ENCODE data around the gene PTBP2. TPM values are rescaled to one million over a fixed set of nuclear protein-coding genes. Genes with fewer than 3 reads are reported as not detected.
A peak's percentile ranks its signal among the peaks of the same experiment; 100 is the strongest.

Gene PTBP2
- total and polyA plus RNA-seq, 2 experiments from 2014 or later, result 6.7 to 60.7 TPM

- no peak for DNase-seq (ENCODE audit: low spot score)
- Histone ChIP-seq H3K9me2 (replicated peaks; ENCODE audit: insufficient read depth) (no peaks in the 10 kb centered on the region), H3K79me2 (no peaks in the 10 kb centered on the region), H3K4me2 (peak overlapping the region; percentile 50), H3K27ac (peak overlapping the region; percentile 24), H2AFZ (no peak overlapping the region), H4K20me1 (ENCODE audit: insufficient read depth, poor library complexity, severe bottlenecking) (no peaks in the 10 kb centered on the region), H3K27me3 (no peaks in the 10 kb centered on the region), H3K4me1 (ENCODE audit: insufficient read depth) (peaks cover 8% of the 10 kb centered on the region), H3K4me3 (no peak overlapping the region), H3K36me3 (replicated peaks; ENCODE audit: insufficient read depth, low read depth) (no peaks in the 10 kb centered on the region), H3K9me3 (ENCODE audit: low read depth) (no peaks in the 10 kb centered on the region)
- TF ChIP-seq, protein P1, sequence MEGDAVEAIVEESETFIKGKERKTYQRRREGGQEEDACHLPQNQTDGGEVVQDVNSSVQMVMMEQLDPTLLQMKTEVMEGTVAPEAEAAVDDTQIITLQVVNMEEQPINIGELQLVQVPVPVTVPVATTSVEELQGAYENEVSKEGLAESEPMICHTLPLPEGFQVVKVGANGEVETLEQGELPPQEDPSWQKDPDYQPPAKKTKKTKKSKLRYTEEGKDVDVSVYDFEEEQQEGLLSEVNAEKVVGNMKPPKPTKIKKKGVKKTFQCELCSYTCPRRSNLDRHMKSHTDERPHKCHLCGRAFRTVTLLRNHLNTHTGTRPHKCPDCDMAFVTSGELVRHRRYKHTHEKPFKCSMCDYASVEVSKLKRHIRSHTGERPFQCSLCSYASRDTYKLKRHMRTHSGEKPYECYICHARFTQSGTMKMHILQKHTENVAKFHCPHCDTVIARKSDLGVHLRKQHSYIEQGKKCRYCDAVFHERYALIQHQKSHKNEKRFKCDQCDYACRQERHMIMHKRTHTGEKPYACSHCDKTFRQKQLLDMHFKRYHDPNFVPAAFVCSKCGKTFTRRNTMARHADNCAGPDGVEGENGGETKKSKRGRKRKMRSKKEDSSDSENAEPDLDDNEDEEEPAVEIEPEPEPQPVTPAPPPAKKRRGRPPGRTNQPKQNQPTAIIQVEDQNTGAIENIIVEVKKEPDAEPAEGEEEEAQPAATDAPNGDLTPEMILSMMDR (IDR thresholded peaks at IDR 0.05; ENCODE audit: poor library complexity), result no peak
- no peak for TF ChIP-seq EZH2phosphoT487 (IDR thresholded peaks at IDR 0.05; ENCODE audit: low read depth, severe bottlenecking, unreplicated experiment)
- TF ChIP-seq EZH2 (IDR thresholded peaks at IDR 0.05; ENCODE audit: borderline replicate concordance), result no peak
- 45% methylated on average over 2 of the region's 2 CpGs for WGBS (ENCODE audit: low lambda C conversion rate, missing lambda C conversion rate)
These were observed 116.2 kb downstream of the PTBP2 start for GRCh38 chr1:96837781-96838216.

GRCh38 chr1:96840396-96840795 lies 118.8 kb downstream of the PTBP2 start:
- H3K4me2 ChIP-seq, result no peak overlapping the region
- no peak for DNase-seq (ENCODE audit: low spot score)
- no peak overlapping the region for H3K27ac ChIP-seq
- H4K20me1 ChIP-seq (ENCODE audit: insufficient read depth, poor library complexity, severe bottlenecking), result no peaks in the 10 kb centered on the region
- no peaks in the 10 kb centered on the region for H3K9me3 ChIP-seq (ENCODE audit: low read depth)
- no peak overlapping the region for H2AFZ ChIP-seq
- WGBS (ENCODE audit: low lambda C conversion rate, missing lambda C conversion rate), result 78% methylated on average over 3 of the region's 3 CpGs
- H3K9me2 ChIP-seq (replicated peaks; ENCODE audit: insufficient read depth), result no peaks in the 10 kb centered on the region
- H3K4me3 ChIP-seq, result no peak overlapping the region
- no peaks in the 10 kb centered on the region for H3K79me2 ChIP-seq
- TF ChIP-seq, protein P1 (IDR thresholded peaks at IDR 0.05; ENCODE audit: poor library complexity), result no peak
- no peak for TF ChIP-seq EZH2phosphoT487 (IDR thresholded peaks at IDR 0.05; ENCODE audit: low read depth, severe bottlenecking, unreplicated experiment)
- no peak for TF ChIP-seq EZH2 (IDR thresholded peaks at IDR 0.05; ENCODE audit: borderline replicate concordance)
- H3K36me3 ChIP-seq (replicated peaks; ENCODE audit: insufficient read depth, low read depth), result no peaks in the 10 kb centered on the region
- H3K4me1 ChIP-seq (ENCODE audit: insufficient read depth), result peaks cover 8% of the 10 kb centered on the region
- H3K27me3 ChIP-seq, result no peaks in the 10 kb centered on the region

DNA sequence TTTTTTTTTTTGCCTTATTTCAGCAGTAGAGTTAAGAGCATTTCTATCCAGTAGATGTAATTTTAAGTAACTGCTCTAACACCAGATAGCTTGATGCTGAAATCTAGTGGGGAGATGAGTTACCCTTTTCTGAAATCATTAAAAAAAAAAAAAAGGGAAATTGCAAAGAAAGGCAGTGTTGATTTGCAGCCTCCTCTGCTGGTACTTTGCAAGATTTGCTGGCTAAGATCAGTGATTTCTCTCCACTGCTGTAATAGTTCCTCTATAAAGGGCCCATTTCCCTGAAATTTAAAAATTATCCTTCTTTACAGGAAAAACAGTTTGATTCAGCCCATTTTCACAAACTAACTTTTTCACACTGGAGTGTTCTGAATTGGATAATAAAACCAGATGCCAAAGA lies 120.6 kb downstream of the PTBP2 start:
- no peak overlapping the region for H3K4me3 ChIP-seq
- H3K9me3 ChIP-seq (ENCODE audit: low read depth), result no peaks in the 10 kb centered on the region
- H3K36me3 ChIP-seq (replicated peaks; ENCODE audit: insufficient read depth, low read depth), result no peaks in the 10 kb centered on the region
- no peak for DNase-seq (ENCODE audit: low spot score)
- H3K79me2 ChIP-seq, result no peaks in the 10 kb centered on the region
- H3K27ac ChIP-seq, result no peak overlapping the region
- TF ChIP-seq EZH2phosphoT487 (IDR thresholded peaks at IDR 0.05; ENCODE audit: low read depth, severe bottlenecking, unreplicated experiment) (no peak), EZH2 (IDR thresholded peaks at IDR 0.05; ENCODE audit: borderline replicate concordance) (no peak)
- TF ChIP-seq, protein P1 (IDR thresholded peaks at IDR 0.05; ENCODE audit: poor library complexity), result no peak
- H2AFZ ChIP-seq, result no peak overlapping the region
- H3K4me2 ChIP-seq, result no peak overlapping the region
- no peaks in the 10 kb centered on the region for H3K9me2 ChIP-seq (replicated peaks; ENCODE audit: insufficient read depth)
- H3K27me3 ChIP-seq, result no peaks in the 10 kb centered on the region
- H4K20me1 ChIP-seq (ENCODE audit: insufficient read depth, poor library complexity, severe bottlenecking), result no peaks in the 10 kb centered on the region
- peaks cover 8% of the 10 kb centered on the region for H3K4me1 ChIP-seq (ENCODE audit: insufficient read depth)

DNA sequence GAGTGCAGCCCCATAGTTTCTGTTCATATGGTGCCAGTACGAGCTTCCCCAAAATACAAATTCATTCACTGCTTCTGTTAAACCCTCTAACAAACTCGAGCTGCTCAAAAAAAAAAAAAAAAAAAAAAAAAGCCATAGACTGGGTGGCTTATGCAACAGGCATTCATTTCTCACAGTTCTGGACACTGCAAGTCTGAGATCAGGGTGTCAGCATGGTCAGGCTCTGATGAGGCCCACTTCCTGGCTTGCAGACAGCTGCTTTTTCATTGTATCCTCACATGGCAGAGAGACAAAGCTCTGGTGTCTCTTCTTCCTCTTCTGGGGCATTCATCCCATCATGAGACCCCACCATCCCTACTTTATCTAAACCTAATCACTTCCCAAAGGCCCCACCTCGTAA lies 121.6 kb downstream of the PTBP2 start:
- no peak overlapping the region for H2AFZ ChIP-seq
- no peak overlapping the region for H3K4me2 ChIP-seq
- H3K4me1 ChIP-seq (ENCODE audit: insufficient read depth), result peaks cover under 1% of the 10 kb centered on the region
- no peak overlapping the region for H3K27ac ChIP-seq
- peak; percentile 8 for DNase-seq (ENCODE audit: low spot score)
- H3K79me2 ChIP-seq, result no peaks in the 10 kb centered on the region
- 73% methylated on average over 3 of the region's 3 CpGs for WGBS (ENCODE audit: low lambda C conversion rate, missing lambda C conversion rate)
- H3K36me3 ChIP-seq (replicated peaks; ENCODE audit: insufficient read depth, low read depth), result no peaks in the 10 kb centered on the region
- TF ChIP-seq EZH2phosphoT487 (IDR thresholded peaks at IDR 0.05; ENCODE audit: low read depth, severe bottlenecking, unreplicated experiment) (no peak), EZH2 (IDR thresholded peaks at IDR 0.05; ENCODE audit: borderline replicate concordance) (no peak)
- TF ChIP-seq, protein P1 (IDR thresholded peaks at IDR 0.05; ENCODE audit: poor library complexity), result no peak
- H3K27me3 ChIP-seq, result no peaks in the 10 kb centered on the region
- no peak overlapping the region for H3K4me3 ChIP-seq
- H3K9me2 ChIP-seq (replicated peaks; ENCODE audit: insufficient read depth), result no peaks in the 10 kb centered on the region
- no peaks in the 10 kb centered on the region for H3K9me3 ChIP-seq (ENCODE audit: low read depth)
- no peaks in the 10 kb centered on the region for H4K20me1 ChIP-seq (ENCODE audit: insufficient read depth, poor library complexity, severe bottlenecking)
